Transverse colon (tissue), 3 donors: ENCODE measurements around the gene ITGA11.

Experiments used
- CTCF ChIP-seq, 5 experiments: fragments of 200-600 bp in 3 of 5; fragments of 450-650 bp in 2 of 5; sonication (generic) in 3 of 5; IDR thresholded peaks; 1 replicate in 2 of 5; 2 replicates in 3 of 5; pipeline ENCODE4 v1.5.1; 2016 to 2017; ENCODE audit warnings: antibody characterized with exemption in 5 of 5, inconsistent platforms in 3 of 5, mild to moderate bottlenecking in 2 of 5, moderate library complexity in 1 of 5
- EP300 ChIP-seq: sonication (generic); formaldehyde crosslinking; IDR thresholded peaks from one replicate; pipeline ENCODE4 v1.6.1; 2017; ENCODE audit warnings: antibody characterized with exemption, low read depth
- POLR2A ChIP-seq: fragments of 450-650 bp; IDR thresholded peaks from one replicate; pipeline ENCODE4 v1.6.1; 2016; ENCODE audit warnings: antibody characterized with exemption, mild to moderate bottlenecking, moderate library complexity

DNA sequence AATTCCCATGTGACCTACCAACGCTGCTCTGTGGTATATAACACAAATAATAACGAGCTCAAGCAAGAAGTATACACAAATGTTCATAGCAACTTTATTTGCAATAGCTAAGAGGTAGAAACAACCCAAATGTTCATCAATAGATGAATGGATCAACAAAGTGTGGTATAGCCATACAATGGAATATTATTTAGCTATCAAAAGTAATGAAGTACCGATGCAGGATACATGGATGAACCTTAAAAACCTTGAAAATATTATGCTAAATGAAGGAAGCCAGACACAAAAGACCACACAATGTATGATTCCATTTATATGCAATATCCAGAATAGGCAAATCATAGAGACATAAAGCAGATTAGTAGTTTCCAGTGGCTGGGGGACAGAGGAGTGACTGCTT, 170.0 kb downstream of the ITGA11 start:
- no peak for TF ChIP-seq CTCF (IDR thresholded peaks at IDR 0.05)
- no peak for TF ChIP-seq EP300
- TF ChIP-seq POLR2A, result no peak
